OCI-LY7 (cell line): ENCODE data around the gene MACROD2. TPM values are rescaled to one million over a fixed set of nuclear protein-coding genes. Genes with fewer than 3 reads are reported as not detected.
"Not testable (repeated sequence)": the region's sequence is repeated elsewhere in the genome, so short reads cannot be mapped to it uniquely, and the experiment has no call there.

Experiments used
- BruUV-seq: library from RNA; stranded (reverse); fragments of 400-500 nt; replicated peaks from 2 replicates; lab custom pipeline; 2021; lab: Mats Ljungman, UMichigan
- CTCF ChIA-PET: fragments of 300-600 bp; sonication (Branson Sonifier 250); formaldehyde crosslinking; loops from one replicate; lab custom pipeline; 2022; ENCODE audit warnings: antibody characterized with exemption; ENCODE audit not compliant: unreplicated experiment; lab: Charles Lee
- POLR2A ChIA-PET: fragments of 300-600 bp; sonication (Branson Sonifier 250); formaldehyde crosslinking; loops from one replicate; lab custom pipeline; 2022; ENCODE audit warnings: antibody characterized with exemption; lab: Charles Lee
- DNase-seq: peaks from one replicate; pipeline ENCODE4 v3.0.0-alpha.2; 2015; ENCODE audit warnings: low spot score
- H2AFZ ChIP-seq: fragments of 200-600 bp; sonication (generic), shearing (Covaris generic); 2 replicates; pipeline ENCODE4 v1.6.1; 2014; ENCODE audit warnings: mild to moderate bottlenecking, antibody characterized with exemption, low read length, moderate library complexity
- H3K27ac ChIP-seq: fragments of 200-600 bp; sonication (generic); 2 replicates; pipeline ENCODE4 v1.5.1; 2014; ENCODE audit warnings: mixed run types, low read depth, mild to moderate bottlenecking, moderate library complexity, low read length, inconsistent platforms; ENCODE audit not compliant: poor library complexity, severe bottlenecking
- H3K36me3 ChIP-seq: fragments of 200-600 bp; sonication (generic); 2 replicates; pipeline ENCODE4 v1.6.1; 2014; ENCODE audit warnings: mild to moderate bottlenecking, antibody characterized with exemption, low read length, moderate library complexity, mixed read lengths; ENCODE audit not compliant: insufficient read depth
- H3K4me1 ChIP-seq: fragments of 200-600 bp; sonication (generic); 2 replicates; pipeline ENCODE4 v1.5.1; 2014; ENCODE audit warnings: mild to moderate bottlenecking, low read length; ENCODE audit not compliant: insufficient read depth, poor library complexity, severe bottlenecking
- H3K4me2 ChIP-seq: fragments of 200-600 bp; sonication (generic); 2 replicates; pipeline ENCODE4 v1.6.1; 2014; ENCODE audit warnings: mild to moderate bottlenecking, low read length
- H3K4me3 ChIP-seq: fragments of 200-600 bp; sonication (generic); 2 replicates; pipeline ENCODE4 v1.5.1; 2014; ENCODE audit warnings: mild to moderate bottlenecking, low read depth, low read length; ENCODE audit not compliant: poor library complexity, severe bottlenecking
- H3K79me2 ChIP-seq: fragments of 200-600 bp; sonication (generic); 2 replicates; pipeline ENCODE4 v1.6.1; 2016; ENCODE audit warnings: low read depth, mild to moderate bottlenecking, low read length, moderate library complexity, mixed read lengths; ENCODE audit not compliant: insufficient read depth
- H3K9me2 ChIP-seq: fragments of 200-600 bp; sonication (generic); 2 replicates; pipeline ENCODE4 v1.6.1; 2016; ENCODE audit warnings: mild to moderate bottlenecking, low read length, mixed read lengths; ENCODE audit not compliant: insufficient read depth
- H3K9me3 ChIP-seq: fragments of 200-600 bp; sonication (generic); 2 replicates; pipeline ENCODE4 v1.6.1; 2014; ENCODE audit warnings: mild to moderate bottlenecking, mixed run types, low read length, mixed read lengths
- H4K20me1 ChIP-seq: fragments of 200-600 bp; sonication (generic); 2 replicates; pipeline ENCODE4 v1.6.1; 2014; ENCODE audit warnings: mild to moderate bottlenecking, antibody characterized with exemption, low read length, moderate library complexity, mixed read lengths; ENCODE audit not compliant: insufficient read depth
- EZH2phosphoT487 ChIP-seq: fragments of 200-600 bp; sonication (generic); IDR thresholded peaks from 2 replicates; pipeline ENCODE4 v1.6.1; 2018; ENCODE audit warnings: low read depth, borderline replicate concordance, mild to moderate bottlenecking, mixed run types, antibody characterized with exemption, low read length, moderate library complexity, mixed read lengths
- intact Hi-C: fragments of 100-400 bp; cut with micrococcal nuclease; formaldehyde crosslinking; loops from one replicate; pipeline ENCODE4 v1.10.0; 2022; ENCODE audit not compliant: unreplicated experiment
- total RNA-seq, 2 experiments: library from RNA; depleted of rRNA in 1 of 2; stranded (reverse); fragments of >200 nt in 1 of 2; shearing (Covaris generic) in 1 of 2; gene quantifications; 2 replicates each; pipeline ENCODE4 v1.2.3, GENCODE V29; 2014 to 2022
- TF ChIP-seq, protein P1 (sequence below): fragments of 200-600 bp; sonication (generic); conservative IDR thresholded peaks from 2 replicates; pipeline ENCODE4 v1.5.1; 2014; ENCODE audit warnings: mild to moderate bottlenecking, antibody characterized with exemption, low read length, moderate library complexity, mixed read lengths

Gene MACROD2
- total RNA-seq, 2 experiments from 2014 or later, result 0.09 to 4.5 TPM

- no peak for DNase-seq
- Histone ChIP-seq H3K79me2 (no peaks in the 10 kb centered on the region), H3K4me1 (no peaks in the 10 kb centered on the region), H3K9me3 (no peaks in the 10 kb centered on the region; the same call in 1 of the 2 replicates), H4K20me1 (no peaks in the 10 kb centered on the region), H3K4me2 (no peak overlapping the region), H3K9me2 (no peaks in the 10 kb centered on the region), H3K36me3 (no peaks in the 10 kb centered on the region), H2AFZ (no peak overlapping the region; the same call in 1 of the 2 replicates), H3K27ac (no peak overlapping the region), H3K4me3 (no peak overlapping the region)
- BruUV-seq, result no TSS peak
- CTCF ChIA-PET, result no interaction called here
- intact Hi-C loops, result no loop called here
- POLR2A ChIA-PET, result interaction anchor here (0.8 to 1.5 kb wide), 3 partner anchors 9 to 15 kb away, joined by 3 to 5 read pairs (median 4); no protein-coding TSS in a partner anchor
- TF ChIP-seq EZH2phosphoT487, result no peak
- TF ChIP-seq, protein P1, sequence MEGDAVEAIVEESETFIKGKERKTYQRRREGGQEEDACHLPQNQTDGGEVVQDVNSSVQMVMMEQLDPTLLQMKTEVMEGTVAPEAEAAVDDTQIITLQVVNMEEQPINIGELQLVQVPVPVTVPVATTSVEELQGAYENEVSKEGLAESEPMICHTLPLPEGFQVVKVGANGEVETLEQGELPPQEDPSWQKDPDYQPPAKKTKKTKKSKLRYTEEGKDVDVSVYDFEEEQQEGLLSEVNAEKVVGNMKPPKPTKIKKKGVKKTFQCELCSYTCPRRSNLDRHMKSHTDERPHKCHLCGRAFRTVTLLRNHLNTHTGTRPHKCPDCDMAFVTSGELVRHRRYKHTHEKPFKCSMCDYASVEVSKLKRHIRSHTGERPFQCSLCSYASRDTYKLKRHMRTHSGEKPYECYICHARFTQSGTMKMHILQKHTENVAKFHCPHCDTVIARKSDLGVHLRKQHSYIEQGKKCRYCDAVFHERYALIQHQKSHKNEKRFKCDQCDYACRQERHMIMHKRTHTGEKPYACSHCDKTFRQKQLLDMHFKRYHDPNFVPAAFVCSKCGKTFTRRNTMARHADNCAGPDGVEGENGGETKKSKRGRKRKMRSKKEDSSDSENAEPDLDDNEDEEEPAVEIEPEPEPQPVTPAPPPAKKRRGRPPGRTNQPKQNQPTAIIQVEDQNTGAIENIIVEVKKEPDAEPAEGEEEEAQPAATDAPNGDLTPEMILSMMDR, result no peak
These were observed 1981.7 kb downstream of the MACROD2 start for GRCh38 chr20:15977026-15977425.

DNA sequence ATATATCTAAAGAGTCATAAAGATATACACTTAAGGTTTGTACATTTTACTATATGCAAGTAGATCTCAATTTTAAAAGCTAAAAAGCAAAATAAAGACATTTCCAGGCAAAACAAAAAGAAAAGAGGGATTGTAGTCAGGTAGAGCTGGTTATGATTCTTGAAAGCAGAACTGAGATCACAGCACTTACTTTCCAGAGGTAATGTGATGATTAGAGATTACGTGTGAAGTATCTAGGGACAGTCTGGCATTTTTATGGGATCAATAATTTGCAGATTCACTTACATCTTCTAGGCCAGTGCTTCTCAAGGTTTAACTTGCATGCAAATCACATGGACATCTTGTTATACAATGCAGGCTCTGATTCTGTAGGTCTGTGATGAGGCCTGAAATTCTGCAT is 1982.4 kb downstream of the MACROD2 start:
- TF ChIP-seq EZH2phosphoT487, result no peak
- TF ChIP-seq, protein P1, result no peak
- Histone ChIP-seq H4K20me1 (no peaks in the 10 kb centered on the region), H3K4me2 (no peak overlapping the region), H3K9me2 (no peaks in the 10 kb centered on the region), H3K79me2 (no peaks in the 10 kb centered on the region), H2AFZ (no peak overlapping the region), H3K4me3 (no peak overlapping the region), H3K27ac (no peak overlapping the region), H3K9me3 (no peaks in the 10 kb centered on the region), H3K4me1 (no peaks in the 10 kb centered on the region), H3K36me3 (no peaks in the 10 kb centered on the region)
- CTCF ChIA-PET, result no interaction called here
- intact Hi-C loops, result no loop called here
- POLR2A ChIA-PET, result interaction anchor here (0.6 to 1.9 kb wide), 7 partner anchors 8 to 268 kb away, joined by 3 to 5 read pairs (median 4); no protein-coding TSS in a partner anchor
- BruUV-seq, result no TSS peak
- DNase-seq, result no peak

DNA sequence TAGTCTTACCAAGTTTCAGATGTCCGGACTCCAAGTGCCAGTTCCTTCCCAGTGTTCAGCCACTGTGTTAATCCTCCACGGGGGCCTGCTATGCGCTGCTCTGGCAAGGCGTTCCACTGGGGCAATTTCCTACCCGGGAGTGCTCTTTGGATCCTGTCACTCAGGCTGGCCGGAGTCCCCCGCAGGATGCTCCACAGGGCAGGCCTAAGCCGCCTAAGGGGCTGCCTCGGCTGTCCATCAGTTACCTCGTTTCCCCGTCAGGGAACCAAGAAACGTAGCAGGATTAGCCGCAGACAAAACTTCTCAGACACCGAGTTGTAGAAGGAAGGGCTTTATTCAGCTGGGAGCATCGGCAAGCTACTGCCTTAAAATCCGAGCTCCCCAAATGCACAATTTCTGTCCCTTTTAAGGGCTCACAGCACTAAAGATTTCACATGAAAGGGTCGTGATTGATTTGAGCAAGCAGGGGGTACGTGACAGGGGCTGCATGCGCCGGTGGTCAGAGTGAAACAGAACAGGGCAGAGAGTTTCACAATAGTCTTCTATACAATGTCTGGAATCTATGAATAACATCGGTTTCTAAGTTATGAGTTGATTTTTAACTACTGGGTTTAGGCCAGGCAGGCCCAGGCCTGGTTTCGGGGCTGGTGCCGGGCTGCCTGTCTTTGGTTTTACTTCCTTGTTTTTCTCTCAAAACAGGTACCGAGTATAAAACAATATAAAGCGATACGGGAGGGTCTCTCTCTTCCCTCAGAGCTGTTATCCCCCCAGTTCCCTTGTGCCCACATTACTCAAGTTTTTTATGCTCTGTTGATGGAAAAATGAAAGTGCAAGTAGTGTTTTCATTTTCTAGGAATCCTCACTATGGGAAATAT is 1990.4 kb downstream of the MACROD2 start:
- H3K36me3 ChIP-seq, H3K4me2 ChIP-seq, H4K20me1 ChIP-seq, H3K4me1 ChIP-seq, DNase-seq, H3K79me2 ChIP-seq, CTCF ChIA-PET, H3K9me3 ChIP-seq, H3K4me3 ChIP-seq, H2AFZ ChIP-seq, H3K27ac ChIP-seq, BruUV-seq, H3K9me2 ChIP-seq: not testable (repeated sequence)
- intact Hi-C loops, result loop anchor here (5.0 kb wide), 1 partner anchor 57 kb away; no protein-coding TSS in a partner anchor
- POLR2A ChIA-PET, result interaction anchor here (0.6 to 1.4 kb wide), 3 partner anchors 8 to 1980 kb away, joined by 3 to 5 read pairs (median 4); no protein-coding TSS in a partner anchor
